Stimulated activated naive B cell treated with anti-CD40 and anti-IgM and Interleukin-4, amounts not matched to agents 10 μg/mL and 1 μg/mL and 100 μg/mL, for 72 hours (primary cell): Measurements from ENCODE around the gene SLC9A7.

ENCODE experiments used
- ATAC-seq, 2 donors: fragments of 150-1000 bp; cut with Tn5 transposase; replicated peaks; 2 replicates each; pipeline ENCODE4 v1.10.0; 2021; ENCODE audit warnings: moderate library complexity in 1 of 2
- DNase-seq: peaks from one replicate; pipeline ENCODE4 v3.0.0; 2021
- H3K27ac Mint-ChIP-seq: one replicate; pipeline ENCODE4 v1.8.0; 2022; ENCODE audit warnings: mild to moderate bottlenecking, mixed read lengths
- H3K27me3 Mint-ChIP-seq, 2 donors: one replicate each; pipeline ENCODE4 v1.8.0; 2022; ENCODE audit warnings: mixed read lengths in 2 of 2
- H3K36me3 Mint-ChIP-seq, 2 donors: one replicate each; pipeline ENCODE4 v1.8.0; 2022; ENCODE audit warnings: mixed read lengths in 2 of 2, mild to moderate bottlenecking in 1 of 2
- H3K4me1 Mint-ChIP-seq, 2 donors: one replicate each; pipeline ENCODE4 v1.8.0; 2022; ENCODE audit warnings: mixed read lengths in 2 of 2, mild to moderate bottlenecking in 1 of 2
- H3K4me3 Mint-ChIP-seq, 2 donors: one replicate each; pipeline ENCODE4 v1.8.0; 2022; ENCODE audit warnings: mild to moderate bottlenecking in 2 of 2, mixed read lengths in 2 of 2, moderate library complexity in 1 of 2
- H3K9me3 Mint-ChIP-seq, 2 donors: one replicate each; pipeline ENCODE4 v1.8.0; 2022; ENCODE audit warnings: mixed read lengths in 2 of 2, mild to moderate bottlenecking in 1 of 2

Gene SLC9A7

DNA sequence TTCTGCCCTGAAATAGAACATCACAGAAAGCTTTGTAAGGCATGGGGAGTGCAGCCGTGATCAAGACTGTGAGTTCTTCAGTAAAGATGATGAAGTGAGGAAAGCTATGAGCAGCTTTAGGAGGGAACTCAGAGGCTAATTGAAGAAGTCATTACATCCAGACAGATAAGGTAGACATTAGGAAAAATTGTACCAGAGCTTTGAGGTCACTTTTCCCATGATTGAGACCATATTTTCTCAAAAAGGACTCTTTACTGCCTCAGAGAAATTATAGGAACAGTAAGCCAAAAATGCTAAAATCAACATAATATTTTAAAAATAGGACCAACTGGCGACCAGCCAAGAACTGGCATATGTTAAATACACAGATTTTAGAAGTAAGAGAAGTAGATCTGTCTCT, 174.2 kb downstream of the SLC9A7 start:
- H3K27me3 Mint-ChIP-seq = no peaks in the 10 kb centered on the region
- H3K9me3 Mint-ChIP-seq = no peaks in the 10 kb centered on the region
- H3K36me3 Mint-ChIP-seq = no peaks in the 10 kb centered on the region
- no peak overlapping the region for H3K27ac Mint-ChIP-seq
- ATAC-seq (no peak), DNase-seq (no peak)
- no peak overlapping the region for H3K4me3 Mint-ChIP-seq
- H3K4me1 Mint-ChIP-seq = peaks cover 16 to 19% of the 10 kb centered on the region in 2 donors

DNA sequence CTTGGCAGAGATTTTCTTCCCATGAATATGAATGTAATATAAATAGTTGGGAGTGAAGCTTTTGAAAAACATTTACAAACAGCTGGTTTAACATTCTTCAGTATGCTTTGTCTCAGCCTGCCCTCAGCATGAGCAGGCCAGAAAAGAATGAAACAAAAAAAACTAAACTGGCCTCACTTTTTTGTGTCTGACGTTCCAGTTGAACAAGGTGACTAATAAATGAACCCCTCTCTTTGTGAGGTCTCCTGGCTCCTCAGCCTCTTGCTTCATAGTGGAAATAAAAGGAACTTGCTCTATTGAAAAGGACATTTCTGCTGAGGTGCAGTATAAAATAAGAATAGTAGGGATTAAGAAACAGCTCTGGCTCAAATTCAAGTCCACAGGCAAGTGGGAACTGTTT, 176.0 kb downstream of the SLC9A7 start:
- H3K9me3 Mint-ChIP-seq = no peaks in the 10 kb centered on the region
- no peak overlapping the region for H3K4me3 Mint-ChIP-seq
- H3K27me3 Mint-ChIP-seq = no peaks in the 10 kb centered on the region
- no peak for ATAC-seq
- peaks cover 0 to 4% of the 10 kb centered on the region in 2 donors for H3K36me3 Mint-ChIP-seq
- no peak overlapping the region for H3K27ac Mint-ChIP-seq
- H3K4me1 Mint-ChIP-seq = peaks cover 12 to 19% of the 10 kb centered on the region in 2 donors
- DNase-seq = no peak

DNA sequence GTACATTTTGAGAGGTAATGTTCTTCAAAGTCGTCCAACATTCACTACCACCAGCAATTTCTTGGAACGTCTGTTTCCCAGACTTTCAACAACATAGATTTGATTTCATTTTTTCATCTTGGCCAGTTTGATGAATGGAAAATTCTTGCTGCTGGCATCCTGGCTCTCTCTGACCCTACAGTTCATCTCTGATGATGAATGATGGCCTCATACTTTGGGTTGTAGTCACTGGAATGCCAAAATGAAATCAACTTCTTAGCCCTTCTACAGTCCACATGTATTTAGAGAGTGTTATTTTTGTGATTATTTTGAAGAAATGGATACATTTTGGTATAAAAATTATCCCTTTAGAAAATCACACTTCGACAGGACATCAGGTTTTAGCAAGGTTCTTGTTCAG, 176.6 kb downstream of the SLC9A7 start:
- Mint-ChIP-seq H3K27ac (no peak overlapping the region), H3K36me3 (peaks cover 0 to 7% of the 10 kb centered on the region in 2 donors), H3K9me3 (no peaks in the 10 kb centered on the region), H3K27me3 (no peaks in the 10 kb centered on the region), H3K4me3 (no peak overlapping the region), H3K4me1 (peaks cover 10 to 19% of the 10 kb centered on the region in 2 donors)
- no peak for ATAC-seq
- DNase-seq = no peak

DNA sequence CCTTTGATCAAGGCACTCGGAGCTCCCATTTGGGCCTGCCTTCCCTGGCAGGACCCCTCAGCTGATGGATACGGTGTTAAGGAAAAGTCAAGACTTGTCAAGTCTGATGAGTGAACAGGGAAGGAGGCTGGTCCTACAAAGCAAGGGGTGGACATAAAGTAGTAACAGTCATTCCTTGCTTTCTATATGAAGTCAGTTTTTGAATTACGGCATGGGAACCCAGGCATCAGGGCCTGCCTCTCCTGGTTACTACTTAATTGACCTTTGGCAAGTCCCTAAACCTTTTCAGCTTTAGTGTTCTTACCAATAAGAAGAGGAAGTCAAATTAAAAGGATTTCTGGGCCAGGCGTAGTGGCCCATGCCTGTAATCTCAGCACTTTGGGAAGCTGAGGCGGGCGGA, 178.3 kb downstream of the SLC9A7 start:
- Mint-ChIP-seq H3K36me3 (peaks cover 0 to 7% of the 10 kb centered on the region in 2 donors), H3K4me3 (no peak overlapping the region), H3K27me3 (no peaks in the 10 kb centered on the region), H3K27ac (no peak overlapping the region), H3K9me3 (no peaks in the 10 kb centered on the region), H3K4me1 (peaks cover 18 to 30% of the 10 kb centered on the region in 2 donors)
- ATAC-seq = peak; percentile 27 to 62
- no peak for DNase-seq

DNA sequence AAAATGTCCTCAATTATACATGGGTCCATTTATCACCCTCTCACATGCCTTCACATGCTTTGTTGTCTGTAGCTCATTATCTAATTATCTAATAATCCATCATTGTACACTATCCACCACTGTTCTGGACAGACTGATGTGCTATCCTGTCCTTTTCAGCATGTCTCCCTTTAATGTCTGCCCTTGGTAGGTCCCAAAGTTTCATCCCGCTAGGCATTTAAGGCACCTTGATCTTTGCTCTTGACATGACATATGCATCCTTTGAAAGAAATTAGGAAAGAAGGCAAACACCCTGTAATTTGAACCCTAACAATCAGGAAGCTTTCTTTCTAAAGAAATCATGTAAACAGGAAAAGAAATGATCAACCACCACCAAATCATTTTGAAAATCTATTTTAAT, 179.7 kb downstream of the SLC9A7 start:
- no peak for DNase-seq
- Mint-ChIP-seq H3K4me3 (no peak overlapping the region), H3K27me3 (no peaks in the 10 kb centered on the region), H3K36me3 (peaks cover 0 to 7% of the 10 kb centered on the region in 2 donors), H3K4me1 (peaks cover 20 to 35% of the 10 kb centered on the region in 2 donors), H3K27ac (no peak overlapping the region), H3K9me3 (no peaks in the 10 kb centered on the region)
- no peak for ATAC-seq

DNA sequence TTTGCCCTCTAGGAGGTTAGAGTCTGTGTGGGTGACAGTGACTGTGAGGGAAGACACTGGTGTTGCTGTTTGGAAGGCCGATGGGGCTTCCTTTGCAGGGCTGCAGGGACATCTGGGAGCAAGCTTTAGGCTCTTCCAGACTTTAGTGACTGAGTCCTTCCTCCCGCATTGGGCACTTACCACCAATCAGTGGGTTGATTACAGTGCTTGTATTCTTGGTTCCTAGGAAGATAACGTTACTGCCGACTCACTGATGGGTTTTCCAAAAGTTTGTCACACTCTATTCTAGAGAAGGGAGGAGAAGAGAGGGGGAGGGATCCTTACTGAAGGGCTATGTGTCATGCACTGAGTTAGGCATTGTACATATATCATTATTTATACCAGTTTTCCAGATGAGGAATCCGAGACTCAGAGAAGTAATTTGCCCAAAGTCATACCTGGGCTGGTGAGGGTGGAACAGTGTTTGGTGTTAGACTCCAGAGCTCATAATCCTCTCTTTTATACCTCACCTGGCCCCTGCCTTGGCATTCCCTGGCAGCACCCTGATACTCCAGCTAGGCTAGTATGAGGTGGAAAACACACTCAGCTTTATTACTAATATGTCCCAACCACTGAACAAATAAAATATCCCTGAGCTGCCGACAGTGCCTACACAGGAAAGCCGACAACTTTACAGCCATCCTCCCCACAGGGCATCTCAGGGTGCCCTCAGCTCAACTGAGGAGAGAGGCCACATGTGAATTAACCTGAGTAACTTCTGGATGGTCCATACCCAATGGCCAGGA, 181.5 kb downstream of the SLC9A7 start:
- H3K27ac Mint-ChIP-seq = peak overlapping the region; percentile 62
- H3K27me3 Mint-ChIP-seq = no peaks in the 10 kb centered on the region
- ATAC-seq = no peak
- H3K4me3 Mint-ChIP-seq = no peak overlapping the region
- H3K36me3 Mint-ChIP-seq = peaks cover 0 to 7% of the 10 kb centered on the region in 2 donors
- peaks cover 23 to 44% of the 10 kb centered on the region in 2 donors for H3K4me1 Mint-ChIP-seq
- H3K9me3 Mint-ChIP-seq = no peaks in the 10 kb centered on the region
- DNase-seq = no peak

DNA sequence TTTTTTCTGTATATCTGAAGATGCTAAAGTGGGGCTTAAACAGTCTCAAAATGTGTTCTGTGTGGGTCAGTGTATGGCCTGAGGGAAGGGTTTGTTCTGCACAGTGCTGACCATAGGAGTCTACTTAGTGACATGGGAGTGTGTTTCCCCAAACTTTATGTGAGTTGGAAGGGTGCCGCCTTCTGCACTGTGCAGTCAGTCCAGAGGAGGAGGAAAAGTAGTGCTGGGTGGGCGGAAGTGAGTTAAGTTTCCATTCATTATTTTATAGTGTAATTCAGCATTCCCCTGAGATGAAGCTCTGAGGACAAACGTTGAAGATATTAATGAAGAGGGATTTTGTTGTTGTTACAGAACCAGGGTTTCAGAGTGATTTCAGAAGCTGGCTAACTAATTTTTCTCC, 182.5 kb downstream of the SLC9A7 start:
- Mint-ChIP-seq H3K27me3 (no peaks in the 10 kb centered on the region), H3K36me3 (peaks cover 0 to 7% of the 10 kb centered on the region in 2 donors), H3K4me3 (peak overlapping the region; percentile 23 to 88), H3K27ac (no peak overlapping the region), H3K4me1 (peaks cover 33 to 54% of the 10 kb centered on the region in 2 donors), H3K9me3 (no peaks in the 10 kb centered on the region)
- no peak for DNase-seq
- ATAC-seq = no peak

DNA sequence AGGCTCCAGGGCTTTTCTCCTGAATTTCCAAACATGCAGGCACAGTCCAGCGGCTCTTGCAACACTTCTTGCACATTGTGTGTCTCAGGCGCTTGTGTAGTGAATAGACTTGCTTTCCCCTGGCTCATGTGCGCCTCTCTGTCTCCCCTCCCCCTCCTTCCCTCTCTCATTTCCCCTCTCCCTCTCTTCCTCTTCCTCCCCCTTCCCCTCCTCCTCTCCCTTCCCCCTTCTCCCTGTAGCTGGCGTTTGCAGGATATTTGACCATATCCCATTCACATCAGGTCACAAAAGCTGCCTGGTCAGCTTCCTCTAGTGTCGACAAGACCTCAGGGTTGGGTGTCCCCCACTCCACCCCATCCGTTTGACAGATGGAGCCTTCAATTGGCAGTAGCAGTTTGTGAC, 182.9 kb downstream of the SLC9A7 start:
- no peaks in the 10 kb centered on the region for H3K27me3 Mint-ChIP-seq
- H3K36me3 Mint-ChIP-seq = peaks cover 0 to 7% of the 10 kb centered on the region in 2 donors
- peaks cover 33 to 58% of the 10 kb centered on the region in 2 donors for H3K4me1 Mint-ChIP-seq
- H3K9me3 Mint-ChIP-seq = no peaks in the 10 kb centered on the region
- no peak overlapping the region for H3K27ac Mint-ChIP-seq
- H3K4me3 Mint-ChIP-seq = peak overlapping the region; percentile 23 to 88
- no peak for ATAC-seq
- DNase-seq = no peak

DNA sequence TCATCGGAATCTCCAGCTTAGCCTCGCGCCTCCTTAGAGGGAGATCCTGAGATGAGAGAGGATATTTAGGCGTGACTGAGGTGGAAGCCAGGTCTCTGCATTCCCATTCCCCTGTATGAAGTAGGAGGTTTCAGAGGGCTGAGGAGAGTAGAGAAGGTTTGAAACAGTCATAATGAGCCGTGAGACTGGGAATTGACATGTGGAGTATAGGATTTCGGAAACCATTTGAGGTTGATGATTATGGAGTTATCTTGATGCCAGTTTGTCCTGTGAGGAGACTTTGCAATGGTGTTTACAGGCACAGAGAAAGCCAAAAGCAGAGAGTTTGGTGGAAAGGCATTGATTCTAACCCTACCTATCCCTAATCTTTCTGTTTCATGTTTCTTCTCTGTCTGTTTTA, 183.3 kb downstream of the SLC9A7 start:
- ATAC-seq (no peak), DNase-seq (no peak)
- Mint-ChIP-seq H3K27me3 (no peaks in the 10 kb centered on the region), H3K27ac (no peak overlapping the region), H3K4me1 (peaks cover 33 to 62% of the 10 kb centered on the region in 2 donors), H3K9me3 (no peaks in the 10 kb centered on the region), H3K4me3 (peak overlapping the region; percentile 79 to 88), H3K36me3 (peaks cover 0 to 7% of the 10 kb centered on the region in 2 donors)

DNA sequence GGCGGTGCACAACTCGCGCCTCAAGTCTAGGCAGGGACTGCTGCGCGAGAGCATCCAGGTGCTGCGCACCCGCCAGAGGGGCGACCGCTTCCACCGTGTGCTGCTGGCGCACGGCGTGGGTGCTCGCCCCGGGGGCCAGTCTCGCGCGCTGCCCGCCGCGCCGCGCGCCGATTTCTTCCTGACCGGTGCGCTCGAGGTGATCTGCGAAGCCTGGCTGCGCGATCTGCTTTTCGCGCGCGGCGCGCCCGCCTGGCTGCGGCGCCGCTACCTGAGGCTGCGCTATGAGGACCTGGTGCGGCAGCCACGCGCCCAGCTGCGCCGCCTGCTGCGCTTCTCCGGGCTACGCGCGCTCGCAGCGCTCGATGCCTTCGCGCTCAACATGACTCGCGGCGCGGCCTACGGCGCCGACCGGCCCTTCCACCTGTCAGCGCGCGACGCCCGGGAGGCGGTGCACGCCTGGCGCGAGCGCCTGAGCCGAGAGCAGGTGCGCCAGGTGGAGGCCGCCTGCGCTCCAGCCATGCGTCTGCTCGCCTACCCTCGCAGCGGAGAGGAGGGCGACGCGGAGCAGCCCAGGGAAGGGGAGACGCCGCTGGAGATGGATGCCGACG, 184.0 kb downstream of the SLC9A7 start:
- Mint-ChIP-seq H3K27ac (no peak overlapping the region), H3K9me3 (no peaks in the 10 kb centered on the region), H3K4me3 (peak overlapping the region; percentile 79 to 88), H3K27me3 (no peaks in the 10 kb centered on the region), H3K4me1 (peaks cover 29 to 59% of the 10 kb centered on the region in 2 donors), H3K36me3 (peaks cover 0 to 7% of the 10 kb centered on the region in 2 donors)
- ATAC-seq (peak; percentile 6 to 14), DNase-seq (peak; percentile 5)

DNA sequence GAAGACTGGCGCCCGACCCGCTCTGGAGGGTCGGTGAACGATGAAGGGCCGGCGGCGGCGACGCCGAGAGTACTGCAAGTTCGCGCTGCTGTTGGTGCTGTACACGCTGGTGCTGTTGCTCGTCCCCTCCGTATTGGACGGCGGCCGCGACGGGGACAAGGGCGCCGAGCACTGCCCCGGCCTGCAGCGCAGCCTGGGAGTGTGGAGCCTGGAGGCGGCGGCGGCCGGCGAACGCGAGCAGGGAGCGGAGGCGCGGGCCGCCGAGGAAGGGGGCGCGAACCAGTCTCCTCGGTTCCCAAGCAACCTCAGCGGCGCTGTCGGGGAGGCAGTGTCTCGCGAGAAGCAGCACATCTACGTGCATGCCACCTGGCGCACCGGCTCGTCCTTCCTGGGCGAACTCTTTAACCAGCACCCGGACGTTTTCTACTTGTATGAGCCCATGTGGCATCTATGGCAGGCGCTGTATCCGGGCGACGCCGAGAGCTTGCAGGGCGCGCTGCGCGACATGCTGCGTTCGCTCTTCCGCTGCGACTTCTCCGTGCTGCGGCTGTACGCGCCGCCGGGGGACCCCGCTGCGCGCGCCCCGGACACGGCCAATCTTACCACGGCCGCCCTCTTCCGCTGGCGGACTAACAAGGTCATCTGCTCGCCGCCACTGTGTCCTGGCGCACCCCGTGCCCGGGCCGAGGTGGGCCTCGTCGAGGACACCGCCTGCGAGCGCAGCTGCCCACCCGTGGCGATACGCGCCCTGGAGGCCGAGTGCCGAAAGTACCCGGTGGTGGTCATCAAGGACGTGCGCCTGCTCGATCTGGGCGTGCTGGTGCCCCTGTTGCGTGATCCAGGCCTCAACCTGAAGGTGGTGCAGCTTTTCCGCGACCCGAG, 184.8 kb downstream of the SLC9A7 start:
- Mint-ChIP-seq H3K9me3 (no peaks in the 10 kb centered on the region), H3K27me3 (peaks cover 0 to 2% of the 10 kb centered on the region in 2 donors), H3K4me1 (peaks cover 29 to 59% of the 10 kb centered on the region in 2 donors), H3K36me3 (peaks cover 0 to 7% of the 10 kb centered on the region in 2 donors), H3K4me3 (peak overlapping the region; percentile 79 to 88), H3K27ac (peak overlapping the region; percentile 81)
- peak; percentile 41 for DNase-seq
- ATAC-seq = peak; percentile 39 to 47

DNA sequence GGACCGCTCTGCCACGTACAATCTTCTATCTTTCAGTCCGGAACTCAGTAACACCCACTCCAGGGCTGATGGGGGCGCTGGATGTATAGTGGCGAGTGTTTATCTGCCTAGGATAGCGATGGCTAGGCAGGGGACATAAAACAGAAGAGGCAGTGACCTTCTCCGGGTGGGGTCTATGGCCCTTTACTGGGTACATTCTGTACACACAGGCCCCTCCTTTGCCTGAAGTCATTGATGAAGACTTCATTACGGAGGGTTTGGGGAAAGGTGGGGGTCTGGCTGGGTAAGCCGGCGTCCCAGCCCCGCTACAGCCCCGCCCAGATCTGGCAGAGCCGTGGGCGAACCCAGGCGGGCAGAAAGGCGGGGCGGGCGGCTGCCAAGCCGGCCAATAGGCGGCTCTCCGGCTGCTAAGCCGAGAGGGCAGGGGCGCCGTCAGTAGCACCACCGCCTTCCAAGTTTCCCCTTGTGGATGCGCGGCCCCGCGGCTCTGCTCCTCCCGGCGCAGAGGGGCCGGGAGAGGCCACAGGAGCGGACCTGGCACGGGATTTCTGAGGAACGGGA, 185.5 kb downstream of the SLC9A7 start, which contains the start of gene CHST7:
CHST7 (plus strand) TSS at position 435 of the 561 bp plus-strand sequence. CDS start 167 bp downstream, outside the sequence.
- H3K4me1 Mint-ChIP-seq = peaks cover 29 to 57% of the 10 kb centered on the region in 2 donors
- peak; percentile 53 to 71 for ATAC-seq
- peak within 1 kb of the TSS; percentile 79 to 88 for H3K4me3 Mint-ChIP-seq
- H3K9me3 Mint-ChIP-seq = no peaks in the 10 kb centered on the region
- peak within 1 kb of the TSS; percentile 89 for H3K27ac Mint-ChIP-seq
- peak; percentile 29 for DNase-seq
- H3K27me3 Mint-ChIP-seq = peaks cover 0 to 7% of the 10 kb centered on the region in 2 donors
- peaks cover 0 to 4% of the 10 kb centered on the region in 2 donors for H3K36me3 Mint-ChIP-seq

DNA sequence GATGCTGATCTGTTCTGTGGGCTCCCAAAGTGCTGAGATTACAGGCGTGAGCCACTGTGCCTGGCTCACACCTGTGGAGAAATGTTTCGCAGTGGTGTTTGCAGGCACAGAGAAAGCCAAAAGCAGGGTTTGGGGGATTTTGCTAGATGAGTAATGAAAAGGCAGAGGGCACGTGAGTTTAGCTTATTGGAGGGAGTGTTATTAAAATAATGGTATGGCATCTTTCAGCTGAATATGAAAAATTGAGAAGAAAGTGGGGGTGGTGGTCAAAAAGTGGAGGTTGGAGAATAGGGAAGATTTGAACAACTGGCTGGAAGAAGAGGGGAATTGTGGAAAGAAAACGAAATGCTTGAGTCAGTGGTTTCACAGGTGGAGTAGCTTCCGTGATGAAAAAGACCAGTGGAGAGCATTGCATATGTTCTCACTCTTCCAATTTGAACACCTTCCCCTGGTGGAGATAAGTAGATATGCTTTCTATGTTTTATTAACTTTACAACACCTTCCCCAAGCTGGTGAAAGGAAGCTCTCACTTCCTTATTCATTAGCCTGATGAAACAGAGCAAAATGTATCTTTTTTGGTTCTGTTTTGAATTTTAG, 186.5 kb downstream of the SLC9A7 start:
- Mint-ChIP-seq H3K9me3 (no peaks in the 10 kb centered on the region), H3K4me1 (peaks cover 28 to 50% of the 10 kb centered on the region in 2 donors), H3K27ac (peak overlapping the region; percentile 89), H3K27me3 (peaks cover 0 to 7% of the 10 kb centered on the region in 2 donors), H3K36me3 (no peaks in the 10 kb centered on the region), H3K4me3 (peak overlapping the region; percentile 59 to 88)
- ATAC-seq = peak; percentile 48 to 60
- peak; percentile 10 for DNase-seq
